WTC11 (cell line): Measurements from ENCODE around the gene CTCFL. TPM values are rescaled to one million over a fixed set of nuclear protein-coding genes. Genes with fewer than 3 reads are reported as not detected.

Experiments
- ATAC-seq: fragments of 200-7000 bp; cut with Tn5 transposase; 2 replicates; pipeline ENCODE4 v1.10.0; 2021; ENCODE audit warnings: mild to moderate bottlenecking, moderate library complexity
- CTCF ChIA-PET: fragments of 300-600 bp; sonication (Branson Sonifier 250); formaldehyde crosslinking; loops from one replicate; lab custom pipeline; 2021; ENCODE audit warnings: antibody characterized with exemption; lab: Charles Lee
- POLR2A ChIA-PET: fragments of 350-600 bp; sonication (Branson Sonifier 250); formaldehyde crosslinking; loops from one replicate; lab custom pipeline; 2021; ENCODE audit warnings: antibody characterized with exemption; lab: Charles Lee
- DNase-seq: peaks from one replicate; pipeline ENCODE4 v3.0.0; 2021; ENCODE audit warnings: low spot score
- H3K27ac Mint-ChIP-seq: 2 replicates; pipeline ENCODE4 v1.8.0; 2021; ENCODE audit warnings: mixed read lengths
- H3K27me3 Mint-ChIP-seq: 2 replicates; pipeline ENCODE4 v1.8.0; 2021; ENCODE audit warnings: low read depth, mild to moderate bottlenecking, moderate library complexity, mixed read lengths
- H3K36me3 Mint-ChIP-seq: 2 replicates; pipeline ENCODE4 v1.8.0; 2021; ENCODE audit warnings: mixed read lengths
- H3K4me1 Mint-ChIP-seq: 2 replicates; pipeline ENCODE4 v1.8.0; 2022; ENCODE audit warnings: mixed read lengths
- H3K4me3 Mint-ChIP-seq: 2 replicates; pipeline ENCODE4 v1.8.0; 2021; ENCODE audit warnings: mild to moderate bottlenecking, moderate library complexity, mixed read lengths
- H3K9me3 Mint-ChIP-seq: 2 replicates; pipeline ENCODE4 v1.8.0; 2021; ENCODE audit warnings: mixed read lengths
- EMX1 ChIP-seq: fragments of 250-450 bp; sonication (Bioruptor Pico); IDR thresholded peaks from 2 replicates; pipeline ENCODE4 v1.8.0; 2021; ENCODE audit warnings: mild to moderate bottlenecking
- ETV6 ChIP-seq: sonication (generic); formaldehyde crosslinking; IDR thresholded peaks from 2 replicates; pipeline ENCODE4 v1.8.1; 2022; ENCODE audit warnings: mild to moderate bottlenecking, missing genetic modification reagents
- FOXK1 ChIP-seq: sonication (generic); formaldehyde crosslinking; IDR thresholded peaks from 2 replicates; pipeline ENCODE4 v1.8.0; 2022; ENCODE audit warnings: mild to moderate bottlenecking, moderate library complexity, missing genetic modification reagents
- NFE2L1 ChIP-seq: sonication (generic); formaldehyde crosslinking; IDR thresholded peaks from 2 replicates; pipeline ENCODE4 v1.8.1; 2023; ENCODE audit warnings: missing genetic modification reagents
- PRDM15 ChIP-seq: sonication (generic); formaldehyde crosslinking; IDR thresholded peaks from 2 replicates; pipeline ENCODE4 v1.8.0; 2022; ENCODE audit warnings: missing genetic modification reagents
- PREB ChIP-seq: sonication (generic); formaldehyde crosslinking; IDR thresholded peaks from 2 replicates; pipeline ENCODE4 v1.8.1; 2022; ENCODE audit warnings: mild to moderate bottlenecking, missing genetic modification reagents, moderate library complexity, borderline replicate concordance
- SP1 ChIP-seq: sonication (generic); formaldehyde crosslinking; conservative IDR thresholded peaks from 2 replicates; pipeline ENCODE4 v1.8.1; 2022; ENCODE audit warnings: missing genetic modification reagents
- TEAD1 ChIP-seq: sonication (generic); formaldehyde crosslinking; IDR thresholded peaks from 2 replicates; pipeline ENCODE4 v1.8.0; 2022; ENCODE audit warnings: mild to moderate bottlenecking, missing genetic modification reagents
- ZNF121 ChIP-seq: sonication (generic); formaldehyde crosslinking; IDR thresholded peaks from 2 replicates; pipeline ENCODE4 v1.8.0; 2023; ENCODE audit warnings: missing genetic modification reagents
- ZNF396 ChIP-seq: fragments of 250-450 bp; sonication (Bioruptor Pico); IDR thresholded peaks from 2 replicates; pipeline ENCODE4 v1.8.0; 2021; ENCODE audit warnings: mild to moderate bottlenecking, moderate library complexity, borderline replicate concordance
- total RNA-seq: library from RNA; stranded (reverse); gene quantifications from 3 replicates; pipeline ENCODE4 v1.2.3, GENCODE V29; 2021
- TF ChIP-seq, protein P1 (sequence below): sonication (generic); formaldehyde crosslinking; IDR thresholded peaks from 2 replicates; pipeline ENCODE4 v1.8.0; 2023; ENCODE audit warnings: missing genetic modification reagents, mild to moderate bottlenecking, borderline replicate concordance
- TF ChIP-seq, protein P2 (sequence below): sonication (generic); formaldehyde crosslinking; IDR thresholded peaks from 2 replicates; pipeline ENCODE4 v1.8.1; 2023; ENCODE audit warnings: mild to moderate bottlenecking, moderate library complexity, missing genetic modification reagents

Gene CTCFL
- total RNA-seq, 1 experiment from 2014 or later = 0.70 TPM

DNA sequence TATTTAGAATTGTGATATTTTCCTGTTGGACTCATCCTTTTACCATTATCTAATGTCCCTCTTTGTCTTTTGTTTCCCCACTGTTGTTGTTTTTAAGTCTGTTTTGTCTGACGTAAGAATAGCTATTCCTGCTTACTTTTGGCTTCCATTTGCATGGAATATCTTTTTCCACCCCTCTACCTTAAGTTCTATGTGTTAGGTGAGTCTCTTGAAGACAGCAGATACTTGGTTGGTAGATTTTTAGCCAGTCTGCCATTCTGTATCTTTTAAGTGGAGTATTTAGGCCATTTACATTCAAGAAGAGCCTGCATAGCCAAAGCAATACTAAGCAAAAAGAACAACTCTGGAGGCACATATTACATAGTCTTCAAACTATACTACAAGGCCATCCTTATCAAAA lies 39.2 kb downstream of the CTCFL start (continued):
- TF ChIP-seq NFE2L1 = no peak
- no peak for TF ChIP-seq ZNF121 (CRISPR knock-in tag)
- no peak for TF ChIP-seq SP1 (CRISPR knock-in tag)
- TF ChIP-seq TEAD1 (CRISPR knock-in tag) = no peak
- no peak for TF ChIP-seq FOXK1 (CRISPR knock-in tag)
- TF ChIP-seq, protein P1, sequence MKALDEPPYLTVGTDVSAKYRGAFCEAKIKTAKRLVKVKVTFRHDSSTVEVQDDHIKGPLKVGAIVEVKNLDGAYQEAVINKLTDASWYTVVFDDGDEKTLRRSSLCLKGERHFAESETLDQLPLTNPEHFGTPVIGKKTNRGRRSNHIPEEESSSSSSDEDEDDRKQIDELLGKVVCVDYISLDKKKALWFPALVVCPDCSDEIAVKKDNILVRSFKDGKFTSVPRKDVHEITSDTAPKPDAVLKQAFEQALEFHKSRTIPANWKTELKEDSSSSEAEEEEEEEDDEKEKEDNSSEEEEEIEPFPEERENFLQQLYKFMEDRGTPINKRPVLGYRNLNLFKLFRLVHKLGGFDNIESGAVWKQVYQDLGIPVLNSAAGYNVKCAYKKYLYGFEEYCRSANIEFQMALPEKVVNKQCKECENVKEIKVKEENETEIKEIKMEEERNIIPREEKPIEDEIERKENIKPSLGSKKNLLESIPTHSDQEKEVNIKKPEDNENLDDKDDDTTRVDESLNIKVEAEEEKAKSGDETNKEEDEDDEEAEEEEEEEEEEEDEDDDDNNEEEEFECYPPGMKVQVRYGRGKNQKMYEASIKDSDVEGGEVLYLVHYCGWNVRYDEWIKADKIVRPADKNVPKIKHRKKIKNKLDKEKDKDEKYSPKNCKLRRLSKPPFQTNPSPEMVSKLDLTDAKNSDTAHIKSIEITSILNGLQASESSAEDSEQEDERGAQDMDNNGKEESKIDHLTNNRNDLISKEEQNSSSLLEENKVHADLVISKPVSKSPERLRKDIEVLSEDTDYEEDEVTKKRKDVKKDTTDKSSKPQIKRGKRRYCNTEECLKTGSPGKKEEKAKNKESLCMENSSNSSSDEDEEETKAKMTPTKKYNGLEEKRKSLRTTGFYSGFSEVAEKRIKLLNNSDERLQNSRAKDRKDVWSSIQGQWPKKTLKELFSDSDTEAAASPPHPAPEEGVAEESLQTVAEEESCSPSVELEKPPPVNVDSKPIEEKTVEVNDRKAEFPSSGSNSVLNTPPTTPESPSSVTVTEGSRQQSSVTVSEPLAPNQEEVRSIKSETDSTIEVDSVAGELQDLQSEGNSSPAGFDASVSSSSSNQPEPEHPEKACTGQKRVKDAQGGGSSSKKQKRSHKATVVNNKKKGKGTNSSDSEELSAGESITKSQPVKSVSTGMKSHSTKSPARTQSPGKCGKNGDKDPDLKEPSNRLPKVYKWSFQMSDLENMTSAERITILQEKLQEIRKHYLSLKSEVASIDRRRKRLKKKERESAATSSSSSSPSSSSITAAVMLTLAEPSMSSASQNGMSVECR (CRISPR knock-in tag) = no peak

- POLR2A ChIA-PET = interaction anchor here (0.7 kb wide), 1 partner anchor 336 kb away, joined by 4 read pairs; no protein-coding TSS in a partner anchor
- TF ChIP-seq, protein P2, sequence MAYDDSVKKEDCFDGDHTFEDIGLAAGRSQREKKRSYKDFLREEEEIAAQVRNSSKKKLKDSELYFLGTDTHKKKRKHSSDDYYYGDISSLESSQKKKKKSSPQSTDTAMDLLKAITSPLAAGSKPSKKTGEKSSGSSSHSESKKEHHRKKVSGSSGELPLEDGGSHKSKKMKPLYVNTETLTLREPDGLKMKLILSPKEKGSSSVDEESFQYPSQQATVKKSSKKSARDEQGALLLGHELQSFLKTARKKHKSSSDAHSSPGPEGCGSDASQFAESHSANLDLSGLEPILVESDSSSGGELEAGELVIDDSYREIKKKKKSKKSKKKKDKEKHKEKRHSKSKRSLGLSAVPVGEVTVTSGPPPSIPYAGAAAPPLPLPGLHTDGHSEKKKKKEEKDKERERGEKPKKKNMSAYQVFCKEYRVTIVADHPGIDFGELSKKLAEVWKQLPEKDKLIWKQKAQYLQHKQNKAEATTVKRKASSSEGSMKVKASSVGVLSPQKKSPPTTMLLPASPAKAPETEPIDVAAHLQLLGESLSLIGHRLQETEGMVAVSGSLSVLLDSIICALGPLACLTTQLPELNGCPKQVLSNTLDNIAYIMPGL (CRISPR knock-in tag) = no peak
- TF ChIP-seq EMX1 (CRISPR knock-in tag) = no peak
- no peak for TF ChIP-seq ZNF396 (CRISPR knock-in tag)
- TF ChIP-seq PRDM15 = no peak
- no peak for TF ChIP-seq ETV6 (CRISPR knock-in tag)
- no peak for TF ChIP-seq PREB (CRISPR knock-in tag)
- H3K27ac Mint-ChIP-seq = no peak overlapping the region
- peaks cover 4% of the 10 kb centered on the region; the same call in 1 of the 2 replicates for H3K9me3 Mint-ChIP-seq
- no peak for ATAC-seq
- no peaks in the 10 kb centered on the region for H3K27me3 Mint-ChIP-seq
- no peak for DNase-seq
- H3K36me3 Mint-ChIP-seq = no peaks in the 10 kb centered on the region
- CTCF ChIA-PET = interaction anchor here (0.5 kb wide), 1 partner anchor 57 kb away, joined by 3 read pairs; no protein-coding TSS in a partner anchor
- peaks cover 34% of the 10 kb centered on the region for H3K4me1 Mint-ChIP-seq
- H3K4me3 Mint-ChIP-seq = no peak overlapping the region
Observed at GRCh38 chr20:57484772-57485171, 40.2 kb downstream of the CTCFL start.
